ENCODE results near the gene GMEB2.

The GMEB2 gene

DNA sequence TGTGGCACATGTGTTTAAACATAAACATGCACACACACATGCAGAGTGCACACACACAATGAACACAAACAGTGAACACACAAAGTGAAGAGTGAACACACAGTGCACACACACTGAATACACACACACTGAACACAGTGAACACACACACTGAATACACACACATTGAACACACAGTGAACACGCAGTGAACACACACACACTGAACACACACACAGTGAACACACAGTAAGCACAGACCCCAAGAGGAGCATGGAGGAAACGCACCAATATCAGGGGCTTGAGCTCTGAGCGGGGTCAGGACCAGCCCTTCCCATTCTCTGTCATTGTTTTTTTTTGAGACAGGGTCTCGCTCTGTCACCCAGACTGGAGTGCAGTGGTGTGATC lies 35.8 kb downstream of the GMEB2 start:
- TF ChIP-seq, protein P1, sequence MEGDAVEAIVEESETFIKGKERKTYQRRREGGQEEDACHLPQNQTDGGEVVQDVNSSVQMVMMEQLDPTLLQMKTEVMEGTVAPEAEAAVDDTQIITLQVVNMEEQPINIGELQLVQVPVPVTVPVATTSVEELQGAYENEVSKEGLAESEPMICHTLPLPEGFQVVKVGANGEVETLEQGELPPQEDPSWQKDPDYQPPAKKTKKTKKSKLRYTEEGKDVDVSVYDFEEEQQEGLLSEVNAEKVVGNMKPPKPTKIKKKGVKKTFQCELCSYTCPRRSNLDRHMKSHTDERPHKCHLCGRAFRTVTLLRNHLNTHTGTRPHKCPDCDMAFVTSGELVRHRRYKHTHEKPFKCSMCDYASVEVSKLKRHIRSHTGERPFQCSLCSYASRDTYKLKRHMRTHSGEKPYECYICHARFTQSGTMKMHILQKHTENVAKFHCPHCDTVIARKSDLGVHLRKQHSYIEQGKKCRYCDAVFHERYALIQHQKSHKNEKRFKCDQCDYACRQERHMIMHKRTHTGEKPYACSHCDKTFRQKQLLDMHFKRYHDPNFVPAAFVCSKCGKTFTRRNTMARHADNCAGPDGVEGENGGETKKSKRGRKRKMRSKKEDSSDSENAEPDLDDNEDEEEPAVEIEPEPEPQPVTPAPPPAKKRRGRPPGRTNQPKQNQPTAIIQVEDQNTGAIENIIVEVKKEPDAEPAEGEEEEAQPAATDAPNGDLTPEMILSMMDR (IDR thresholded peaks at IDR 0.05; ENCODE audit: insufficient read depth, low read depth, low read length, missing control alignments), result no peak
- no peak overlapping the region for H3K4me3 ChIP-seq (ENCODE audit: low read depth, low read length)
- no peak for DNase-seq (ENCODE audit: low read depth)

DNA sequence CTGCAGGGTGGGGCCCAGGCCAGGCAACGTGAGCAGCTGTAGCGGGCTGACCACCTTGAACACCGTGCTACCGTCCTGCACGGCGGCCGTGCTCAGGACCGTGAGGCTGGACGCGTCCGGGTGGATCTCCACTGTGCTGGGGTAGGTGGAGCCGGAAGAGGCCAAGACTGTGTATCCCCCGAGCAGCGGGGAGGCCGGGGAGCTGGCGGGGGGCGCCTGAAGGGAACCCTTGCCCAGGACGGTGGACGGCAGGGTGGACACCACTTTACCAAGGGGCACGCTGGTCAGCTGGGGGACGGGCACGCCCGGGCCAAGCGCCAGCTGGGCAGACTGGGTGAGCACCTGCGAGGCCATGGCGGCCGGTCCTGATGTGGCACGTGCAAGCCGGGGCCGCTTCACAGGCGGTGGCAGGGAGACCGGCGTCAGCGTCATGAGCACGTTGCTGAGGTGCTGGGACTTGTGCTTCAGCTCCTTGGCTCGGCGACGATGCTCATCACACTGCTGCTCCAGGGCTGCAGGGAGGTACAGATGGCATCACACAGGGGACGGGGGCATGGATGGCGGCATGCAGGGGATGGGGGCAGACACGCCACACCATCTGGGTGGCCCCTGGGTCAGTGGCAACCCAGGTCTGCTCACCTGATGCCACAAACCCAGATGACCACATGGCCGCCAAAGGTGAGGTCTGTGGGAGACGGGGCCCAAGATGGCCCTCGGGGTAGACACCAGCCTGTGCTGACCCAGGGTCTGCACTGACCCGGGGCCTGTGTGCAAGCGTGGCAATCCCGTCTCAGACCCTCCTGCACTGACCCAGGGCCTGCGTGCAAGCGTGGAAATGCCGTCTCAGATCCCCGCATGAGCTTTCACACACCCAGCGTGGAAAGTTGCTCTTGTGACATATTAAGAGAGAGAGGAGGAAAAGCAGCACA lies 36.4 kb downstream of the GMEB2 start:
- no peak for DNase-seq (ENCODE audit: low read depth)
- H3K4me3 ChIP-seq (ENCODE audit: low read depth, low read length), result no peak overlapping the region
- TF ChIP-seq, protein P1 (IDR thresholded peaks at IDR 0.05; ENCODE audit: insufficient read depth, low read depth, low read length, missing control alignments), result no peak

DNA sequence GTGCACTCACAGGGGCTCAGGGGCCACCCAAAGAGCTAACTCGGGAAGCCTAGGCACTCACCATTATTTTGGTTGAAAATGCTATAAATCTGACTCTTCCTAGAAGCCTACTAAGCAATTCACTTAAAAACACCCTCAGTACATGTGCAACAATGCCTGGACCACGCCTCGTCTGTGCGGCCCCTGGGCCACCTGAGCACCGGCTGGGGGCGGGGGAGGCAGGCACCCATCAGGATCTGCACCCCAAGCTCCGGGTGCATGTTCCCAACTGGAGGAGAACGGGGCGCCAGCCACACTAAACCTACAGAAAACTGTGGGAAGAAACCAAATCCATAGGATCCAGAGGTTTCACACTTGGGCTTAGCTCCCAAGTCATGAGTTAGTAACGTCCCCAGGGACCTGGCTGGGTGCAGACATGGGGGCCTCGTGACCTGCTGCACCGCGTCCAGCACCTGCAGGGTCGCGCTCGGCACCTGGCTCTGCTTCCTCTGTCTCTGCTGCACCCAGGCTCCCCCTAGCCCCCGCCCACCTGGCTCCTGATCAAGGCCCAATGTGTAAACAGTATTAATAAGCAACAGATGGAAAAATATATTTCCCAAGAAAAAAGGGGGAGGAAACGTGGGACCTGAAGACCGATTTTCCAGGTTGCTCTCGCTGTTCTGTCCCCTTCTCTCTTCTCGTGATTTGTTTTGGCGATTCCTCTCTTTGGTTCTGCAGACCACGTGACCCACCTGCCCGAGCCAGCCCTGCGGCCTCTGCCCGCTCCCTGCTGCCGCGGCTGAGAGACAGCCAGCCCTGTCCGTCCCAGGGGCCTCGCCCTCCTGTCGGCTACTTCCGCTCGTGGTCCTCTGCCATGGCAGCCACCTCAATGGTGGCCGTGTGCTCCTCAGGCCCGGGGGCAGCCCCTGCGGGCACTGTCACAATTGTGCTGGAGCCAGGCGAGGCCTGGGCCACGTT lies 37.4 kb downstream of the GMEB2 start:
- DNase-seq (ENCODE audit: low read depth), result no peak
- TF ChIP-seq, protein P1 (IDR thresholded peaks at IDR 0.05; ENCODE audit: insufficient read depth, low read depth, low read length, missing control alignments), result no peak
- H3K4me3 ChIP-seq (ENCODE audit: low read depth, low read length), result no peak overlapping the region

DNA sequence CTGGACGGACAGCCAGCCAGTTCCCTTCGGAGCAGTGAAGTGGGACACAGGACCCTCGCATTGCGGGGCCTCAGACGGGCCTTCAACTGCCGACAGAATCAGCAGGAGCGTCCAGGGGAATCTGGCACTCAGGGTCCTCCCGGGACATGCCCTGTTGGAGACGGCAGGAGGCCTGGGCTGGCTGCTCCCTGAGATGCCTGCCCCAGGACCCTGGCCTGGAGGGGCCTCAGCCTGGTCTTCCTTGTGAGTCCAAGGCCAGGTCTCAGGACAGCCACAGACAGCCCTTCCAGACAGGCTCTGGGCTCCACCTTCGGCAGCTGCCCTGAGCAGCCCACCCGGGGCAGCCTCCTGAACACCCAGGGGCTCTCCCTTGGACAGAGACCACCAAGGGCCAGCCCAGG lies 38.3 kb downstream of the GMEB2 start:
- no peak overlapping the region for H3K4me3 ChIP-seq (ENCODE audit: low read depth, low read length)
- DNase-seq (ENCODE audit: low read depth), result no peak
- TF ChIP-seq, protein P1 (IDR thresholded peaks at IDR 0.05; ENCODE audit: insufficient read depth, low read depth, low read length, missing control alignments), result no peak

DNA sequence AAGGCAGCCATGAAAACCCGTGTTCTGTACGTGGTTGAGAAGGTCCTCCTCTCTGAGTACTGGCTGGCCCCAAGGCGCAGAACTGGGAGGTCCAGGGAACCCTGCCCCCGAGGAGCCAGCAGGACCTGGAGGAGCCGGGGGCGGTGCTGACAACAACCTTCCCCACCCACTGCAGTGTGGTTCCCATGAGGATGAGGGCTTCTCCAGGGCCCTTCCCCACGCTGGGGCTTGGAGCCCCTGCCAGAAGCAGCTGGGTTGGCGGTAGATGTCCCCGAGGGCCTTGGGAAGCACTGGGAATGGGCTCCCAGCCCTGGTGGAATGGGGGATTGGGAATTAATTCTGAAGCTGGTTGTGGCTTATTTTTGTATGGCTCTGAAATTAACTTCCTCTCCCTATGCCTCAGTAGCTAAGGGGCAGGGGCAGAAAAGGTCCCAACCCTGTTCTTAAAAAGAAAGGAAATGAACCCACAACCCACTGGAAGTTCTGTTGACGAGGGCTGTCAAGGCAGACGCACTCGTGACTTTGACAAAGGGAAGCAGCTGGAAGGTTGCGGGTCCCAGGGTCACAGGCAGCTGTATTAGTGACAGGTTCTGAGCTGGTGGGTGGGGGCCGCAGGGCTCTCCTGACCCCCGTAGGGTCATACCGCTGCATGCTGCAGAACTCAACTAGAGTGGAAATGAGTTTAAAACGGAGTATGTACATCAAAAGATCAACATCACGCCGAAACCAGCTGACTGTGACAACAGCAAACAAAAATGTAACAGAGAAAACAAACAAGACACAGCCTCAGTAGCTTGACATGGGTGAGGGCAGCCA lies 38.9 kb downstream of the GMEB2 start:
- TF ChIP-seq, protein P1 (IDR thresholded peaks at IDR 0.05; ENCODE audit: insufficient read depth, low read depth, low read length, missing control alignments), result no peak
- H3K4me3 ChIP-seq (ENCODE audit: low read depth, low read length), result no peak overlapping the region
- DNase-seq (ENCODE audit: low read depth), result no peak

DNA sequence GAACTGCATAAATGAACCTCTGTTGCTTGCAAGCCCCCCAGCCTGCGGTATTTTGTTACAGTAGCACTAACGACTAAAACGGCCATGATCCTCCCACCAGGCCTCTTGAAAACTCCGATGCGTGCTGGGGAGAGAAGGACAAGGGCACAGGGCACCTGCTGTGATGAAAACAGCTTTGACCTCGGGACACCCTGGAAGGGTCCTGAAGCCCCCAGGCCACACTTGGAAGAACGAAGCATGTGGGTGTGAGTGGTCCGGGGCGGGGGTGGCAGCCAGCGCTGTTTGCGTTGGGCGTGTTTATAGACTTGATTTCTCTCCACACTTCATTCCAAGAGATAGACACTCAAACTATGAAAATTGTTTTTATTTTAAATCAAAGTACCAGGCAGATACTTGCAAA lies 39.6 kb downstream of the GMEB2 start:
- no peak overlapping the region for H3K4me3 ChIP-seq (ENCODE audit: low read depth, low read length)
- TF ChIP-seq, protein P1 (IDR thresholded peaks at IDR 0.05; ENCODE audit: insufficient read depth, low read depth, low read length, missing control alignments), result no peak
- DNase-seq (ENCODE audit: low read depth), result no peak

All from GM12865 (cell line).